Measurements from ENCODE around the gene HIF3A. TPM values are rescaled to one million over a fixed set of nuclear protein-coding genes. Genes with fewer than 3 reads are reported as not detected.

The HIF3A gene
- total RNA-seq, 1 donor from 2014 or later, result 155 TPM

DNA sequence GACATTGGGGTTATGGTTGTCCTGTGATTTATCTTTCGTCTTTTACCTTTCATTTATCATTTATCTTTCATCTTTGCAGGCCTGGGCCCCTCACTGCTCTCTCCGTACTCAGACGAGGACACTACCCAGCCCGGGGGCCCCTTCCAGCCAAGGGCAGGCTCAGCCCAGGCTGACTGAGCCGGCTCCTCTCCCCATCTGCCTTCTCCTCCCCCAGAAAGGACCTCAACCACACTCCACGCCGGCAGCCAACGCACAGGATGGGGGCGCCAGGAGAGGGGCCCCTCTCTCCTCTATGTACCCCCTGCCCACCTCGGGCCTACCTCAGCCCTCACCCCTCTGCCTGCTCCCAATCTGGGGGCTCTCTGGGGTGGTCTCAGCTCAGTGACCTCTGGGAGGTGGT lies 42.6 kb downstream of the HIF3A start:
- H3K36me3 ChIP-seq, result peaks cover 0 to 38% of the 10 kb centered on the region in 2 donors

GRCh38 chr19:46340051-46340659 lies 43.3 kb downstream of the HIF3A start:
- Histone ChIP-seq H3K27ac (no peak overlapping the region), H3K4me1 (no peaks in the 10 kb centered on the region), H3K36me3 (peaks cover 0 to 32% of the 10 kb centered on the region in 2 donors), H3K4me3 (no peak overlapping the region), H3K27me3 (no peaks in the 10 kb centered on the region), H3K9me3 (no peaks in the 10 kb centered on the region)
- no peak for TF ChIP-seq CTCF (IDR thresholded peaks at IDR 0.05)
- TF ChIP-seq POLR2A (IDR thresholded peaks at IDR 0.05), result no peak
- no peak for TF ChIP-seq POLR2AphosphoS5 (IDR thresholded peaks at IDR 0.05; ENCODE audit: insufficient read depth in 1 of 2, low read depth in 1 of 2)
- no peak for DNase-seq (ENCODE audit: extremely low spot score in 2 of 2)
- intact Hi-C loops (cut with DNase I), result no loop called here

More for the DNA sequence above, 42.6 kb downstream of the HIF3A start:
- intact Hi-C loops (cut with DNase I), result no loop called here
- Histone ChIP-seq H3K27me3 (no peaks in the 10 kb centered on the region), H3K9me3 (no peaks in the 10 kb centered on the region), H3K4me3 (no peak overlapping the region), H3K4me1 (no peaks in the 10 kb centered on the region), H3K27ac (no peak overlapping the region)
- no peak for DNase-seq (ENCODE audit: extremely low spot score in 2 of 2)
- no peak for TF ChIP-seq CTCF (IDR thresholded peaks at IDR 0.05)

- intact Hi-C loops (cut with DNase I), result no loop called here
- no peak overlapping the region for H3K27ac ChIP-seq
- H3K4me1 ChIP-seq, result peaks cover 5% of the 10 kb centered on the region
- no peaks in the 10 kb centered on the region for H3K9me3 ChIP-seq
- no peak for DNase-seq (ENCODE audit: extremely low spot score in 2 of 2)
- H3K27me3 ChIP-seq, result no peaks in the 10 kb centered on the region
- H3K4me3 ChIP-seq, result no peak overlapping the region
- peaks cover 0 to 18% of the 10 kb centered on the region in 2 donors for H3K36me3 ChIP-seq
- TF ChIP-seq POLR2AphosphoS5 (IDR thresholded peaks at IDR 0.05; ENCODE audit: insufficient read depth in 1 of 2, low read depth in 1 of 2) (no peak), CTCF (IDR thresholded peaks at IDR 0.05) (no peak), POLR2A (IDR thresholded peaks at IDR 0.05) (no peak)
These were observed 45.1 kb downstream of the HIF3A start for GRCh38 chr19:46341937-46342336.

DNA sequence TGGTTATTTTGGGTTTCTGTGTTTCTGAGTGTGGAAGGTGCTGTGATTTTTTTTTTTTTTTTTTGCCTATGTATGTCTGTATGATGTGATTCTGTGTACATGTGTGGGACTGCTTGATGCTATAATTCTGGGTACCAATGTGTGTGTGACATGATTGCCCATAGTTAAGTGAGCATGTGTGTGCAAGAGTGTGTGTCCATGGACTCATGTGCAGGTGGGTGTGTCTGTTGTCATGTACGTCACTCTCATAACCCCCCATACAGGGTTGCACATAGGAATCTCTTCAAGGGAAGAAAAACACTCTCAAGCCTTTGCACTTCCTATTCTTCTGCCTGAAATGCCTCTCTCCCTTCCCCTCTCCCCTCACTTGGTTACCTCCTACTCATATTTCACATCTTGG lies 47.5 kb downstream of the HIF3A start:
- intact Hi-C loops (cut with DNase I), result no loop called here
- Histone ChIP-seq H3K36me3 (peaks cover 0 to 8% of the 10 kb centered on the region in 2 donors), H3K27me3 (no peaks in the 10 kb centered on the region), H3K4me1 (peaks cover 27% of the 10 kb centered on the region), H3K9me3 (no peaks in the 10 kb centered on the region), H3K27ac (no peak overlapping the region), H3K4me3 (no peak overlapping the region)
- no peak for DNase-seq (ENCODE audit: extremely low spot score in 2 of 2)
- TF ChIP-seq POLR2A (IDR thresholded peaks at IDR 0.05) (no peak), CTCF (IDR thresholded peaks at IDR 0.05) (no peak)

DNA sequence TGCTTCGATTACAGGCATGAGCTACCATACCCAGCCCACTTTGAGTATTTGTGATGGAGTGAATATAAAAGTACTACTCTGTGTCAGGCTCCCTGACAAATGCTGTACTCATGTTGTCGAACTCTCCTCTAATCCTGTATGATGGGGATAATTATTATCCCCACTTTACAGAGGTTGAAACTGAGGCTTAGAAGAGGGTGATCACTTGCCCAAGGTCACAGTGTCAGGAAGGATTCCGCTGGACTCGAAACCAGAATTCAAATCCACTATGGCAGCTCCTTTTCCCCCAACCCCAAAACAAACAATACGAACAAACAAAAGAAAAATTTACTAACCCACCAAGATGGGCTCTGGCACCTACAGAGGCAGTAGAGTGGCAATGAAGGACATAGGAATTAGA lies 48.3 kb downstream of the HIF3A start:
- intact Hi-C loops (cut with DNase I), result loop anchor here (5.0 kb wide), 1 partner anchor 63 kb away; no protein-coding TSS in a partner anchor

More for the DNA sequence above, 48.3 kb downstream of the HIF3A start:
- H3K27me3 ChIP-seq, result no peaks in the 10 kb centered on the region
- DNase-seq (ENCODE audit: extremely low spot score in 2 of 2), result no peak
- H3K4me1 ChIP-seq, result peaks cover 34% of the 10 kb centered on the region
- TF ChIP-seq CTCF (IDR thresholded peaks at IDR 0.05) (no peak), POLR2A (IDR thresholded peaks at IDR 0.05) (no peak), POLR2AphosphoS5 (IDR thresholded peaks at IDR 0.05; ENCODE audit: insufficient read depth in 1 of 2, low read depth in 1 of 2) (no peak)
- no peak overlapping the region for H3K4me3 ChIP-seq
- H3K27ac ChIP-seq, result no peak overlapping the region
- H3K9me3 ChIP-seq, result no peaks in the 10 kb centered on the region
- H3K36me3 ChIP-seq, result peaks cover 0 to under 1% of the 10 kb centered on the region in 2 donors
